HG02678 (cell line): Measurements from ENCODE around the gene EEA1.
"Not testable (repeated sequence)": the region's sequence is repeated elsewhere in the genome, so short reads cannot be mapped to it uniquely, and the experiment has no call there.

Experiments used
- ATAC-seq: cut with Tn5 transposase; IDR thresholded peaks from one replicate; pipeline ENCODE4 v1.9.1; 2021; ENCODE audit warnings: mild to moderate bottlenecking, moderate library complexity; ENCODE audit not compliant: unreplicated experiment

The EEA1 gene

DNA sequence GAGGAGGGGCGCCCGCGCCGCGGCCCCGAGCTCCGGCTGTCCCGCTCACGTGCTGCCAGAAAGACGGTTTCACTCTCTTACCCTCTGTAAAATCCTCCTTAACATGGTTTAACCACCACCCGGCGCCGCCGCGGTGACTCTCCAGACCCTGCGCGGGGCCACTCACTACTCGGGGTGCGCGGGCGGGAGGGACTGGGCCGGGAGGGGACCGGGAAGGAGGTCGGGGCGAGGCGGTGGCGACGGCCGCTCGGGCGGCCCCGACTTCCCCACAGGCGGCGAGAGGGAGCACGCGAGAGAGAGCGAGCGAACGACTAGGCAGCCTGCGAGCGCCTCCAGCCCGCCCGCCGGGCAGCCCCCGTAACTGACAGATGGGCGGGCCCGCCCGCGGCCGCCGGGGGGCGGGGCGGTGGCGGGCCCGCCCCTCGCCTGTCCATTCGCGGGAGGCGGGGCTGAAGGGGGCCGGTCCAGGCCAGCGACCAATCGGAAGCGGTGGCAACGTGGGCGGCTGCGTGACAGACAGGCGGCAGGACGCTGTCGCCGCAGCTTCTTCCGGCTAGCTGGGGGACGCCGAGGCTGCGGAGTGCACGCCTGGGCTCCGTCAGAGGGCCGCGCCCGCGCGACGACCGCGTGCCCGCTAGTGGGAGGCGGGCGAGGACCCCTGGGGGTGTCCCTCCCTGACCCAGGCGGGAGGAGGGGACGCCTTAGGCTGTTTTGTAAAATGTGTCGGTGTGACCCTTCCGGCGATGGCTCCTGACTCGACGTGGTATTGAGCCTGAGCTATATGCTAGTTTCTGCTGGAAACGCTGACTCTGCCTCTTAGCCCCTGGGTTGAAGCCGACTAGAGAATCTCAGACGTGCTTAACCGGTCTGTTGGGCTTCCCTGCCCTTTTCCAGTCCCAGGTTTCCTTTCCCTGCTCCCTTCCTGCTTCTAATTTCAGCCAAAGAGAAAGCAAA lies at the start of gene EEA1:
Gene EEA1 (minus strand): TSS at position 334 of the 954 bp plus-strand sequence. CDS start 229 bp downstream, at position 105.
- peak; percentile 87 for ATAC-seq

GRCh38 chr12:92978607-92979006 lies 49.5 kb upstream of the EEA1 start:
- no peak for ATAC-seq

DNA sequence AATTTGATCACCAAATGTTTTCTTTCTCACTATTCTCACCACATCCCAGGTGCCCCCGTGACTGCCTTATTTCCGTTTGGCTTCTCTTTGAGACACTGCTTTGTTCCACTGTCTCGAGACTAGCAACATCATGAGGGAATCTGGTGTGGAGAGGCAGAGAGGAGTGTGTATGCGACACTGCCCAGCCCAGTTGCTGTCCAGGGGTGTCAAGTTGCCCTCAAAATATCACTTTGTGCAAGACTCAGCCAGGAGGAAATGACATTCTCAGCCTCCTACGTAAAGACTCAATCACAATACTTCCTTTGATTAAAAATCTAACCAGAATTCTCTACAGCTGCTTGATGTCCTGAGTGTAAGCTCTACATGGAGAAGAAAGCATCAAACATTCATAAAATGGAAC lies 48.2 kb upstream of the EEA1 start:
- no peak for ATAC-seq

- no peak for ATAC-seq
Observed at GRCh38 chr12:92974759-92975158, 45.7 kb upstream of the EEA1 start.

DNA sequence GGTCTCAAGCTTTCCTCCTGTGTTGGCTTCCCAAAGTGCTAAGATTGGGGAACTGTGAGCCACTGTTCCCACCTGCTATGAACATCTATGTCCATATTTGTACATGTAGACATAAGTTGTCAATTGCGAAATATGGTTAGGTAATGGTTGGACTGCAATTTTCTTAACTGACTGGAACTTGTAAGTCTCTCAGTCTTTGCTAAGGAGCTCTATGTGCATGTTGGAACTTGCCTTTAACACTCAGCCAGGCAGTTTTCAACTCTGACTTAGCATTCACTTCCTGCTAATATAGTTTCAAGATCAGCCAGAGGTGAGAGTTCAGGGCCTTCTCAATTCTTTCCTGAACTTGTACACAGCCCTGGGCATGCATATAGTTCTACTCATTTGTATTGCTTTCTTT lies 44.5 kb upstream of the EEA1 start:
- ATAC-seq = no peak

- ATAC-seq = no peak
Observed at GRCh38 chr12:92971859-92972524, 42.9 kb upstream of the EEA1 start.

DNA sequence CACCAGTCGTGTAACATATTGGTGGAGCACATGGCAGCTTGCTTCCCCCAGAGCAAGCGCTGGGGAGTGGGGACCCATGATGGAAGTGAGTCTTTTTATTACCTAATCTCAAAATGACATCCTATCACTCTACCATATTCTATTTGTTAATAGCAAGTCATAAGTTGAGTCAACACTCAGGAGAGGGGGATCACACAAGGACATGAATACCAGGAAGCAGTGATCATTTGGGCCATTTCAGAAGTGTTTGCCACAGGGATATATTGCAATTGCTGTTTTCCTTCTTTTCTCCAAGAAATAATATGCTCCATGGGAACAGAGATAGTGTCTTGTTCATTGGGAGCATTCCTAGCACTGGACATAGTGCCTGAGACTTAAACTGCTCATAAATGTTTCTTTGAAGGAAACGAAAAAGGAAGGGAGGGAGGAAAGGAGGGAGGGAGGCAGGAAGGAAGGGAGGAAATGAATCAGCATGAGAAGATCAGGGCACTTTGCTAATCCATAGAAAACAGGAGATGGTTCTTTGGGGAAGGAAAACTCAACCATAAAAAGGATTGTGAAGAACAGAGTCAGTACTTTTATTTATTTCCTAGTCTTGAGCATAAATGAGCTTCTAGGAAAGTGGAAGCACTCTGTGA lies 39.2 kb upstream of the EEA1 start:
- ATAC-seq = no peak

DNA sequence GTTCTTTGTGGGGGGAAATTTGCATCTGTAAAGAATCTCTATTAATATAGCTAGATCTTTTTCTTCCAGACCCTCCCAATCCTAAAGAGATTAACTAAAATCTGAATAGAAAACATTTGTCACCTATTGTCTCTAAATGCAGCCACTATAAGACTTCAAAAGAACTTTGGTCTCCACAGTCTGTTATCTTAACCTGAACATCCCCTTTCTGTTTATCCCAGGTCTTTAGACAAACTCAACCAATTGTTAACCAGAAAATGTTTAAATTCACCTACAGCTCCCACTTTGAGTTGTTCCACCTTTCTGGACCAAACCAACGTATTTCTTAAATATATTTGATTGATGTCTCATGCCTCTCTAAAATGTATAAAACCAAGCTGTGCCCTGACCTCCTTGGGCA lies 35.3 kb upstream of the EEA1 start:
- ATAC-seq = not testable (repeated sequence)

GRCh38 chr12:92961949-92962348 lies 32.9 kb upstream of the EEA1 start:
- no peak for ATAC-seq

DNA sequence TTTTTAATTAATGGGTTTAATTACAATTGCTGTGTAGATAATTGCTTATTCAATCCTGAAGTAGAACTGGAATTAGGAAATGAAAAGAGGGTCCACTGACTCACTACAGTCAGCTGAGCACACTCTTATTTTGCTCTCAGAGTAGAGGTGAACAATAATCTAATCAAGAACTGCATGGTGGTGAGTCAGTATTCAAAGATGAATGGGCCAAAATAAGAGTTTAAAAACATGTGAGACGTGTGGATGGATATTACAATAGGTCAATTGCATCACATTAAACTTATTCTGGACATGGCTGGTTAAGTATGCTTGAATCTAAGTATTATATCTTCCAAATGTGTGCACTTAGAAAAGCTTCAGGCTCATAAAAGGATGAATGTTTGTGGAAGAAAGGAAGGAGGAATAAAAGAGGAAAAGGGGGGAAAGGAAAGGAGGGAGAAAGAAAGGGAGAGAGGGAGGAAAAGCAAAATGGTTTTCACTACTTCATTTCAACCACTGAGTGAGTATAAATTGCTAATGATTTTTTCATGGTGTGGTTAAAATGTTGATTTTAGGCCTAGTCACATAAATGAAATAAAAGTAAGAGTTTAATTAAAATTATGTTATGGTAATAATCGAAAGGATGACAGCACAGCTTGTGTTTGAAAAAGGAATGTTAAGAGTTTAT lies 27.0 kb upstream of the EEA1 start:
- no peak for ATAC-seq

- ATAC-seq = no peak
Observed at GRCh38 chr12:92953747-92954146, 24.7 kb upstream of the EEA1 start.

- no peak for ATAC-seq
Observed at GRCh38 chr12:92952394-92952793, 23.3 kb upstream of the EEA1 start.

DNA sequence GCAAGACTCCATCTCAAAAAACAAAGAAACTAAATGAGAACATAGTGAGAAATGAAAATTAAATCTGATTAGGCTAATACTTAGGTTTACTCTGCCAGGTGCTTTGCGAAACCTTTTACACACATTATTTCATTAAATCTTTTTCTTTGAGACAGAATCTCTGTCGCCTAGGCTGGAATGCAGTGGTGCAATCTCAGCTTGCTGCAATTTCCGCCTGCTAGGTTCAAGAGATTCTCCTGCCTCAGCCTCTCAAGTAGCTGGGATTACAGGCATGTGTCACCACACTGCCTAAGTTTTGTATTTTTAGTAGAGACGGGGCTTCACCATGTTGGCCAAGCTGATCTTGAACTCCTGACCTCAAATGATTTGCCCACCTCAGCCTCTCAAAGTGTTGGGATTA lies 21.9 kb upstream of the EEA1 start:
- ATAC-seq = no peak

GRCh38 chr12:92950011-92950410 lies 20.9 kb upstream of the EEA1 start:
- no peak for ATAC-seq

DNA sequence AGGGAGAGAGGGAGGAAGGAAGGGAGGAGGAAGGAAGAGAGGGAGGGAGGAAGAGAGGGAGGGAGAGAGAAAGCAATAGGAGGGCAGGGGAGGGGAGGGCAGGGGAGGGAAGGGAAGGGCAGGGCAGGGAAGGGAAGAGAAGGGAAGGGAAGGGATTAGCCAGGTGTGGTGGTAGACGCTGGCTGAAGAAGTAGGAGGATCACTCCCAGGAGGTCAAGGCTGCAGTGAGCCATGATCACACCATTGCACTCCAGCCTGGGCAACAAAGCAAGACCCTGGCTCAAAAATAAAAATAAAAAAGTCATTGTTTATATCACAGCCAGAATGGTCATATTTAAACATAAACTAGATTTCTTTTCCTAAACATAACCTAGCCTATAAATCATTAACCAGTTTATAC lies 20.4 kb upstream of the EEA1 start:
- no peak for ATAC-seq

DNA sequence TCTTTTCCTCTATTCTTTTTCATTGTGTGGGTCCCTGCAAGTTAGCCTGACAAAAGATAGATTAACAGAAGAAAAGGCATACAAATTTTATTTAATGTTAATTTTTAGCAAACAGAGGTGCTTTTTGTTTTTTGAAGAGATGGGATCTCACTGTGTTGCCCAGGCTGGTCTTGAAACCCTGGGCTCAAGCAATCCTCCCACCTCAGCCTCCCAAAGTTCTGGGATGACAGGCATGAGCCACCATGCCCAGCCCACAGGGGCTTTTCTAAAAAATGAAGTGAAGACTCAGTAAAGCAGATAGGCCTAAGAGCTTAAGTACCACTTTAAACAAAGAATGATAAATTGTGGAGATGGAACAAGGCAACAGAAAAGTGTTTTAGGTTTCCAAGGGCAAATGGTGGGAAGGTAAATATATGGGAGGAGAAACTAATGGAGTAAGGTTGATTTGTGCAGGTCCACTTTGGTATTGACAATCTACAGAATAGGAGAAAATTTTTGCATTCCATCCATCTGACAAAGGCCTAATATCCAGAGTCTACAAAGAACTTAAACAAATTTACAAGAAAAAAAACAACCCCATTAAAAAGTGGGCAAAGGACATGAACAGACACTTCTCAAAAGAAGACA lies 18.6 kb upstream of the EEA1 start:
- ATAC-seq = no peak

GRCh38 chr12:92945659-92946220 lies 16.6 kb upstream of the EEA1 start:
- ATAC-seq = no peak

- no peak for ATAC-seq
Observed at GRCh38 chr12:92943482-92944250, 14.6 kb upstream of the EEA1 start.

GRCh38 chr12:92942905-92943304 lies 13.8 kb upstream of the EEA1 start:
- no peak for ATAC-seq

- no peak for ATAC-seq
Observed at GRCh38 chr12:92939116-92939515, 10.0 kb upstream of the EEA1 start.
